ENCODE data around the gene SLC25A48.
A peak's percentile ranks its signal among the peaks of the same experiment; 100 is the strongest.

Gene SLC25A48

DNA sequence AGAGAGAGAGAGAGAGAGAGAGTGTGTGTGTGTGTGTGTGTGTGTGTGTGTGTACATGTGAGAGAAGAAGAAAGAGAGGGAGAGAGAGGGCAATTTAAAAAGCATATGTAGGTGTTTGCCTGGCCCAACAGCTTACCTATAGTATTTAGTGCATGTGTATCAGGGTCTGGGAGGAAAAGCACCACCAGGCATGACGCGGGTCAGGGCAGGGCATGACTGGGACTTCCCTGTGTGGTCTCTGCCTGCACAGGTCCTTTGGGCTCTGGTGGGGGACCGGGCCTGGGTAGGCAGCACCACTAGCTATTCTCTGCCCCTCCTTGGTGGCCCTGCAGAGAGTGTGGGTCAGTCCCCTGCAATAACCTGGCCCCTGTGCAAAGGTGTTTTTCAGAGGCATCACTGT is 45.1 kb downstream of the SLC25A48 start:
- H3K36me3 ChIP-seq, result no peaks in the 10 kb centered on the region
- H3K4me2 ChIP-seq, result no peak overlapping the region
- H3K4me1 ChIP-seq, result no peaks in the 10 kb centered on the region
- no peaks in the 10 kb centered on the region for H4K20me1 ChIP-seq
- no peaks in the 10 kb centered on the region for H3K27me3 ChIP-seq
- H3K9me3 ChIP-seq, result no peaks in the 10 kb centered on the region
- H3K9ac ChIP-seq, result no peak overlapping the region
- TF ChIP-seq Cebpa-rat (IDR thresholded peaks at IDR 0.05), result no peak
- H3K4me3 ChIP-seq, result no peak overlapping the region
- H3K27ac ChIP-seq, result no peak overlapping the region

DNA sequence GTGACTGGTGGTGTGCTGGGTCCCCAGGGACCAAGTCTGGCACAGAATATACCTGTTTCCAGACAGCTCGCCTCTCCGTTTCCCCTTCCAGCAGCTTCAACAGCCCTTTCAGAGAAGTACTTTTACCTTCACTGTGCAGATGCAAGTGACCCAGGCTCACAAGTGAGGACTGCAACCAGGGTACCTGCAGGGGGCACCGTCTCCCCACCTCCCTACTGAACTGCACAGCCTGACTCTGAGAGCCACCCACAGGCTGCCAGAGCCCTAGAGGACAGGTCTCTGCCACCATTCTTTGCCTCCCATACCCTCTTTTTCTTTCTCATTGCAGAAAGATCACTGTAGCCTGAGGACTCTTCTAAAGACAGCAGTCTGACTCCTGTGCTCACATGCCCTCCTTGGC is 45.8 kb downstream of the SLC25A48 start:
- H3K27me3 ChIP-seq, result no peaks in the 10 kb centered on the region
- H3K4me2 ChIP-seq, result no peak overlapping the region
- no peaks in the 10 kb centered on the region for H3K4me1 ChIP-seq
- H3K4me3 ChIP-seq, result no peak overlapping the region
- H4K20me1 ChIP-seq, result no peaks in the 10 kb centered on the region
- no peak overlapping the region for H3K27ac ChIP-seq
- no peaks in the 10 kb centered on the region for H3K9me3 ChIP-seq
- no peaks in the 10 kb centered on the region for H3K36me3 ChIP-seq
- H3K9ac ChIP-seq, result no peak overlapping the region
- no peak for TF ChIP-seq Cebpa-rat (IDR thresholded peaks at IDR 0.05)

DNA sequence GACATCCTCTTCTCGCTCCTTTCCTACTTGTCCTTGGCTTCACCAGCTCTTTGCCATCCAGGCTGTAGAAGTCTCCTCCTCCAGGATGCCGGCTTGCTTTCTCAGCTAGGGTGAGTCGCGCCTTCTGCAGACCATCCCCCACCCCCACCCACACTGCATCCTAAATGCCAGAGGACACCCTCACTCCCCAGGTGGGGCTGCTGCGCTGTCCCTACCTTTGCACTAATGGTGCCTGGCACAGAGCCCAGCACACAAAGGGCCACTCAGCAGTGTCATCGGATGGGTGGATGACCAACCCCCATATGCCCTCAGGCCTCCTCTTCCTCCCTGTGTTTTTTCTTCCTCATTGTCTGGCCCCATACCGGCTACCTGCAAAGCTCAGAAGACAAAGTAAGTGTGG is 46.3 kb downstream of the SLC25A48 start:
- Histone ChIP-seq H3K4me3 (no peak overlapping the region), H3K27me3 (no peaks in the 10 kb centered on the region), H3K9me3 (no peaks in the 10 kb centered on the region), H3K4me1 (no peaks in the 10 kb centered on the region), H3K36me3 (no peaks in the 10 kb centered on the region), H4K20me1 (no peaks in the 10 kb centered on the region), H3K9ac (no peak overlapping the region), H3K27ac (no peak overlapping the region), H3K4me2 (no peak overlapping the region)
- no peak for TF ChIP-seq Cebpa-rat (IDR thresholded peaks at IDR 0.05)

DNA sequence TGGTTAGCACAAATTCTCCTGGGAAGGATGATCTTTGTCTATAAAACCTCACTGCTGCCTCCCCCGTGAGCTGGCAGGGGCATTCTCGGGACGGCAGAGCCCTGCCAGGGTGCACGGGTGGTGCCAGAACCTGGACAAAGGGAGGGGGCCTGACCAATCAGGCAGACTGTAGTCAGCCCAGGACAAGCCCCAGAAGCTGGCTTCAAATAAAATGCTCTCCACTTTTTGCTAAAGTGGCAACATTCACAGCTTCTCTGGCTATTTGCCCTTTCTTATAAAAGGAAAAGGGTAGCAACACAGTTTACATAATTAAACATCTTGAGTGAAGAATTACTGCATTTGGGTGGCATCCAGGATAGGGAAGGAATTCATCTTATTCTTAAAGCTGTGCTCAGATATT is 46.8 kb downstream of the SLC25A48 start:
- H3K4me2 ChIP-seq, result no peak overlapping the region
- no peak overlapping the region for H3K27ac ChIP-seq
- no peaks in the 10 kb centered on the region for H4K20me1 ChIP-seq

DNA sequence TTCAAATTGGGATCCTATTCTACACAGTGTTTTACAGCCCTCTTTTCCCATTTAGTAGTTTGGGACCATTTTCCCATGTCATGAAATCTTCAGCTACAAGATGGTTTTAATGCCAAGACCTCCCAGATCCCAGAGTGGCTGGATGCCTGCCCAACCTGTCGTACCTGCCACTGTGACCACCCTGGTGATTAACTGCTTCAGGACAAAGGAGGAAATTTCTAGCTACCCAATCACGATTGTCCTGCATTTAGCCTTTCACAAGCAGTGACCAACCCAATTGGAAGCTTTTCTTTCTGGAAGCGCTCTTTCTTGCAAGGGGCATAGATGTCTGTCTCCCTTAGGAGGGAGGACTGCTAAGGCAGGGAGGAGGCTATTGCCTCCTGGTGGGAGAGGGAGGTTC is 47.4 kb downstream of the SLC25A48 start:
- TF ChIP-seq Cebpa-rat (IDR thresholded peaks at IDR 0.05), result no peak
- Histone ChIP-seq H3K27me3 (no peaks in the 10 kb centered on the region), H3K27ac (no peak overlapping the region), H3K4me3 (no peak overlapping the region), H3K4me1 (no peaks in the 10 kb centered on the region), H4K20me1 (no peaks in the 10 kb centered on the region), H3K9me3 (no peaks in the 10 kb centered on the region), H3K4me2 (no peak overlapping the region), H3K9ac (no peak overlapping the region), H3K36me3 (no peaks in the 10 kb centered on the region)

More for the DNA sequence above, 46.8 kb downstream of the SLC25A48 start:
- TF ChIP-seq Cebpa-rat (IDR thresholded peaks at IDR 0.05), result no peak
- Histone ChIP-seq H3K9ac (no peak overlapping the region), H3K9me3 (no peaks in the 10 kb centered on the region), H3K4me3 (no peak overlapping the region), H3K4me1 (no peaks in the 10 kb centered on the region), H3K36me3 (no peaks in the 10 kb centered on the region), H3K27me3 (no peaks in the 10 kb centered on the region)

DNA sequence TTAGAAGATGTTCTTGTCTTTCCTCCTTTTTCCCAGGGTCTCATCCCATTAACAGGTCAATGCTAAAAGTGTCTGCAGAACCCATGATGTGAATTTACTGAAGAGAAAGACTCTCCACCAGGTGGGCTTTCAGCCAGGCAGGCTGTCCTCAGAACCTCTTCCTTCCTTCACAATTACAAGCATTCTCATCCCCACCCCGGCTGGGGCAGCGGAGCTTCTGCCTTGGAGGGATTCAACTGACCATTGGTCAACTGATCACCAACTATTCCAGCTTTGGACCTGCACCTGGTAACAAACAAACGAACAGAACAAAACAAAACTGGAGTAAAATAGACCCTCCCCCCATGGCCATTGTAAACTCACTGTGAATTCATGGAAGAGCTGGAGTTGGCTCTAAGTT is 48.6 kb downstream of the SLC25A48 start:
- no peak for TF ChIP-seq Cebpa-rat (IDR thresholded peaks at IDR 0.05)

DNA sequence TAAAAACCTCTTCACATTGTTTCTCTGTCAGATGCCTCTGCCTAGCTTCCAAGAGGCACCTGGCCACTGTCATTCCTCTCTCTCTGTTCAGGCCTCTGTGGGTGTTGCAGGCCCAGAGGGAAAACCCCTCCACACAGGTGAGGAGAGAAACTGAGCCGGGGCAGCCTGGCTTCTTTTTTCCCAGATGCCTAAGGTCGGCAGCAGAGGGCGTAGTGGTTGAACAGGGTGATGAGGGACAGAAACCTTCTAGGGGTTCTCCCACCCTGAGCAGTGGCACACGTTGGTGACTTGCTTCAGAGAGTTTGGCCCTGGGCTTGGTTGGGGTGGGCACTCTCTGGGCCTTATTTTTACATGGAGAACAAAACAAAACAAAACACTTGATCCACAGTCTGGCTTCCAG is 49.0 kb downstream of the SLC25A48 start:
- Histone ChIP-seq H3K27me3 (no peaks in the 10 kb centered on the region), H3K27ac (no peak overlapping the region), H4K20me1 (no peaks in the 10 kb centered on the region), H3K36me3 (no peaks in the 10 kb centered on the region), H3K4me1 (peaks cover 9% of the 10 kb centered on the region), H3K9ac (no peak overlapping the region), H3K4me2 (no peak overlapping the region), H3K4me3 (no peak overlapping the region), H3K9me3 (no peaks in the 10 kb centered on the region)
- no peak for TF ChIP-seq Cebpa-rat (IDR thresholded peaks at IDR 0.05)

More for the DNA sequence above, 48.6 kb downstream of the SLC25A48 start:
- no peaks in the 10 kb centered on the region for H3K9me3 ChIP-seq
- H3K27ac ChIP-seq, result no peak overlapping the region
- H4K20me1 ChIP-seq, result no peaks in the 10 kb centered on the region
- H3K4me1 ChIP-seq, result peaks cover 7% of the 10 kb centered on the region
- no peaks in the 10 kb centered on the region for H3K36me3 ChIP-seq
- H3K27me3 ChIP-seq, result no peaks in the 10 kb centered on the region
- H3K9ac ChIP-seq, result no peak overlapping the region
- no peak overlapping the region for H3K4me2 ChIP-seq
- no peak overlapping the region for H3K4me3 ChIP-seq

DNA sequence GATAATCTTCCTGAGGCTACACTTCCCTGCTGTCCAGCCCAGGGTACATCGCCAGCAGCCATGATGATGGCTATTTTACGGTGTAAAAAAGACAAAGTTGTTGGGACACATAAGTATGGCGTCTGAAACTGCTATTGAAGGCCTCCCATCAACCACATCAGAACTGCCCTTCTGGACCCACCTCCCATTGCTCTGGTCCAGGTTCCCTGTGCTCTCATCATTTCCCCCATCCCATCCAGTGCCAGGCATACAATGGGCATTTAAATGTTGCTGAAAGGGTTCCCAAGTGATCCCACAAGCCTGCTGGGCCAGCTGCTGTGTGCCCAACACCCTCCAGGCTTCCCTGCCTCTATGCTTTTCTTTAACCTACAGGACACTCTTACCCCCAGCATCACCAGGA is 50.6 kb downstream of the SLC25A48 start:
- Histone ChIP-seq H3K9me3 (no peaks in the 10 kb centered on the region), H3K27me3 (no peaks in the 10 kb centered on the region), H3K9ac (no peak overlapping the region), H3K4me2 (no peak overlapping the region), H3K4me1 (peaks cover 12% of the 10 kb centered on the region), H4K20me1 (peaks cover 2% of the 10 kb centered on the region; the same call in 1 of the 2 replicates), H3K27ac (no peak overlapping the region), H3K4me3 (no peak overlapping the region), H3K36me3 (no peaks in the 10 kb centered on the region)
- no peak for TF ChIP-seq Cebpa-rat (IDR thresholded peaks at IDR 0.05)

DNA sequence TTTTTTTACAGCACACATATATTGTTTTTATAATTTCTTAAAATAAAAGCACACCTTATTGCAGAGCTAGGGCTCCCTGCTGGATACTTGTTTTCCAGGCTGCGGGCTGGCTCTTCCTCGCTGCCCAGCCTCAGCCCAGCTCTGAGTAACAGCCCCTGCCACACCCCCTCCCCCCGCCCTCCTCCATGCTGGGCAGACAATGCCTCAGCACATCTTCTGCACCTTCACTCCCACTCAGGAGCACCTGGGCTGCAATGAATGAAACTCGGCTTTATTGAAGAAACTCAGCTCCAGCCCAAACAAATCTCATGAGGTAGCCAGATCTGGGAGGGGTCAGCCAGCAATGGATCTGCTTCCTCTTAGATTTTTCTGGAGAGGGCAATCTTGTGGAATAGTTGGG is 51.7 kb downstream of the SLC25A48 start:
- Histone ChIP-seq H3K36me3 (no peaks in the 10 kb centered on the region), H3K4me3 (no peak overlapping the region), H3K9me3 (no peaks in the 10 kb centered on the region), H4K20me1 (peaks cover 11% of the 10 kb centered on the region; the same call in 1 of the 2 replicates), H3K4me1 (peaks cover 23% of the 10 kb centered on the region), H3K9ac (no peak overlapping the region), H3K4me2 (no peak overlapping the region), H3K27ac (no peak overlapping the region), H3K27me3 (no peaks in the 10 kb centered on the region)
- TF ChIP-seq Cebpa-rat (IDR thresholded peaks at IDR 0.05), result no peak

DNA sequence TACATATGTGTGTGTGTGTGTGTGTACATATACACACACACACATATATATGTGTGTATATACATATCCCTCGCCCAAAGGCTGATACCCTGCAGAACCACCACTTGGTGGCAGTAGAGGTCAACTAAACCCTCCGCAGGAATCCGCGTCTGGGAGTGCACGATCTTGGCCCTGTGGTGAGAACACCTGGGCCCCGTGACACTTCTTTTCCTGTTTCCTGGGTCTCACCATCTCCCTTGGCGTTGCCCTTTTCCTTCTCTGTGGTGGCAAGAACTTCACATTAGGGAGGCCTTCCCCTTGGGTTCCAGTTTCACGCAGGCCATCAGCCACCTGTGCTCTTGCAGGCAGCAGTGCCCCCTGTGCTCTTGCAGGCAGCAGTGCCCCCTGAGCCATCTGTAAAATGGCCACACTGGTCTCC is 53.0 kb downstream of the SLC25A48 start:
- Histone ChIP-seq H4K20me1 (peaks cover 11% of the 10 kb centered on the region; the same call in 1 of the 2 replicates), H3K27ac (no peak overlapping the region), H3K36me3 (no peaks in the 10 kb centered on the region), H3K4me2 (peak overlapping the region; percentile 56), H3K4me3 (no peak overlapping the region), H3K27me3 (no peaks in the 10 kb centered on the region), H3K9ac (no peak overlapping the region), H3K9me3 (no peaks in the 10 kb centered on the region), H3K4me1 (peaks cover 32% of the 10 kb centered on the region)
- TF ChIP-seq Cebpa-rat (IDR thresholded peaks at IDR 0.05), result no peak
